ENCODE data around the gene TRMT1. TPM values are rescaled to one million over a fixed set of nuclear protein-coding genes. Genes with fewer than 3 reads are reported as not detected.
"Not testable (repeated sequence)": the region's sequence is repeated elsewhere in the genome, so short reads cannot be mapped to it uniquely, and the experiment has no call there.

Gene TRMT1
- 10 to 100 TPM; 18.6 to 37.5 (median 28.3) TPM for polyA plus RNA-seq
- long read RNA-seq, donor 1 = 0 reads
- long read RNA-seq, donor 2, partial matches to known transcripts = 0 of 2 reads
- long read RNA-seq, donor 2, other reads (novel, unspliced or antisense) = 0 of 2 reads
- long read RNA-seq, donor 3, partial matches to known transcripts = 0 of 2 reads
- long read RNA-seq, donor 3, other reads (novel, unspliced or antisense) = 0 of 2 reads
- long read RNA-seq, donor 4 = 0 reads
- long read RNA-seq, donor 5, partial matches to known transcripts = 0 of 1 reads
- long read RNA-seq, donor 5, other reads (novel, unspliced or antisense) = 0 of 1 reads
- long read RNA-seq, donor 6, partial matches to known transcripts = 0 of 1 reads
- long read RNA-seq, donor 6, other reads (novel, unspliced or antisense) = 0 of 1 reads
- long read RNA-seq, donor 7, partial matches to known transcripts = 5 of 7 reads
- long read RNA-seq, donor 7, other reads (novel, unspliced or antisense) = 0 of 7 reads
- long read RNA-seq, donor 8 = 0 reads
- long read RNA-seq, donor 9 = 0 reads
- long read RNA-seq, donor 10, partial matches to known transcripts = 0 of 2 reads
- long read RNA-seq, donor 10, other reads (novel, unspliced or antisense) = 0 of 2 reads

GRCh38 chr19:13116282-13117175 is at the start of gene TRMT1:
TSS of gene TRMT1 (minus strand) at chr19:13116740. CDS start at chr19:13116399, 341 bp downstream.
- 0 to 1% (median 0%) methylated on average over 51 of the region's 51 CpGs for WGBS, 3 donors
- FAIRE-seq = no peak
- DNase-seq = peak; percentile 93 to 96
- Histone ChIP-seq H3K9me3 (ENCODE audit: control insufficient read depth in 2 of 2, insufficient read depth in 1 of 2, low read depth in 1 of 2, low read length in 1 of 2) (no peaks in the 10 kb centered on the region), H3K27ac (ENCODE audit: low read depth in 1 of 3, low read length in 2 of 3) (peak within 1 kb of the TSS in 2 of 3 donors; percentile 60 to 83), H3K4me1 (ENCODE audit: control insufficient read depth in 3 of 3, insufficient read depth in 2 of 3, low read depth in 1 of 3, low read length in 2 of 3) (peaks cover 0 to 19% (median 6%) of the 10 kb centered on the region in 3 donors), H3K36me3 (ENCODE audit: control insufficient read depth in 3 of 3, insufficient read depth in 2 of 3, low read depth in 1 of 3, low read length in 3 of 3) (peaks cover 0 to 40% (median 0%) of the 10 kb centered on the region in 3 donors), H3K27me3 (ENCODE audit: control insufficient read depth in 3 of 3, insufficient read depth in 3 of 3, low read length in 3 of 3) (no peaks in the 10 kb centered on the region), H3K4me3 (ENCODE audit: low read depth in 1 of 3, low read length in 3 of 3) (peak within 1 kb of the TSS; percentile 81 to 99 (median 82))

- not testable (repeated sequence) for H3K4me3 ChIP-seq (ENCODE audit: low read depth in 1 of 3, low read length in 3 of 3); H3K27me3 ChIP-seq (ENCODE audit: control insufficient read depth in 3 of 3, insufficient read depth in 3 of 3, low read length in 3 of 3); H3K9me3 ChIP-seq (ENCODE audit: control insufficient read depth in 2 of 2, insufficient read depth in 1 of 2, low read depth in 1 of 2, low read length in 1 of 2); DNase-seq; FAIRE-seq
- H3K36me3 ChIP-seq (ENCODE audit: control insufficient read depth in 3 of 3, insufficient read depth in 2 of 3, low read depth in 1 of 3, low read length in 3 of 3) = peaks cover 0 to 15% (median 0%) of the 10 kb centered on the region in 3 donors
- H3K27ac ChIP-seq (ENCODE audit: low read depth in 1 of 3, low read length in 2 of 3) = peak overlapping the region; percentile 62 to 100 (median 99)
- 95 to 97% (median 97%) methylated on average over 3 of the region's 3 CpGs for WGBS, 3 donors
- H3K4me1 ChIP-seq (ENCODE audit: control insufficient read depth in 3 of 3, insufficient read depth in 2 of 3, low read depth in 1 of 3, low read length in 2 of 3) = peaks cover 0 to 78% (median 18%) of the 10 kb centered on the region in 3 donors
Observed at GRCh38 chr19:13166151-13166550, 49.6 kb upstream of the TRMT1 start.

- Histone ChIP-seq H3K9me3 (ENCODE audit: control insufficient read depth in 2 of 2, insufficient read depth in 1 of 2, low read depth in 1 of 2, low read length in 1 of 2) (peaks cover 0 to 6% of the 10 kb centered on the region in 2 donors), H3K4me1 (ENCODE audit: control insufficient read depth in 3 of 3, insufficient read depth in 2 of 3, low read depth in 1 of 3, low read length in 2 of 3) (peaks cover 0 to 83% (median 18%) of the 10 kb centered on the region in 3 donors), H3K27ac (ENCODE audit: low read depth in 1 of 3, low read length in 2 of 3) (peak overlapping the region; percentile 85 to 100 (median 99)), H3K4me3 (ENCODE audit: low read depth in 1 of 3, low read length in 3 of 3) (no peak overlapping the region), H3K27me3 (ENCODE audit: control insufficient read depth in 3 of 3, insufficient read depth in 3 of 3, low read length in 3 of 3) (no peaks in the 10 kb centered on the region), H3K36me3 (ENCODE audit: control insufficient read depth in 3 of 3, insufficient read depth in 2 of 3, low read depth in 1 of 3, low read length in 3 of 3) (peaks cover 0 to 10% (median 0%) of the 10 kb centered on the region in 3 donors)
- 68 to 77% (median 75%) methylated on average over 17 to 19 of the region's 19 CpGs for WGBS, 3 donors
- DNase-seq (peak in 1 of 2 donors; percentile 62), FAIRE-seq (no peak)
Observed at GRCh38 chr19:13165162-13165997, 48.8 kb upstream of the TRMT1 start.

- Histone ChIP-seq H3K9me3 (ENCODE audit: control insufficient read depth in 2 of 2, insufficient read depth in 1 of 2, low read depth in 1 of 2, low read length in 1 of 2) (peaks cover 0 to 6% of the 10 kb centered on the region in 2 donors), H3K27me3 (ENCODE audit: control insufficient read depth in 3 of 3, insufficient read depth in 3 of 3, low read length in 3 of 3) (no peaks in the 10 kb centered on the region), H3K4me1 (ENCODE audit: control insufficient read depth in 3 of 3, insufficient read depth in 2 of 3, low read depth in 1 of 3, low read length in 2 of 3) (peaks cover 0 to 76% (median 14%) of the 10 kb centered on the region in 3 donors), H3K36me3 (ENCODE audit: control insufficient read depth in 3 of 3, insufficient read depth in 2 of 3, low read depth in 1 of 3, low read length in 3 of 3) (peaks cover 0 to 2% (median 0%) of the 10 kb centered on the region in 3 donors), H3K4me3 (ENCODE audit: low read depth in 1 of 3, low read length in 3 of 3) (peak overlapping the region in 2 of 3 donors; percentile 12 to 38), H3K27ac (ENCODE audit: low read depth in 1 of 3, low read length in 2 of 3) (peak overlapping the region; percentile 97 to 100 (median 99))
- 4 to 11% (median 5%) methylated on average over 19 of the region's 19 CpGs for WGBS, 3 donors
- FAIRE-seq = no peak
- DNase-seq = peak; percentile 73 to 92
Observed at GRCh38 chr19:13164343-13165161, 48.0 kb upstream of the TRMT1 start.

GRCh38 chr19:13163609-13164342 is 47.2 kb upstream of the TRMT1 start:
- no peaks in the 10 kb centered on the region for H3K27me3 ChIP-seq (ENCODE audit: control insufficient read depth in 3 of 3, insufficient read depth in 3 of 3, low read length in 3 of 3)
- FAIRE-seq (no peak), DNase-seq (peak; percentile 62 to 92)
- peaks cover 0 to 68% (median 14%) of the 10 kb centered on the region in 3 donors for H3K4me1 ChIP-seq (ENCODE audit: control insufficient read depth in 3 of 3, insufficient read depth in 2 of 3, low read depth in 1 of 3, low read length in 2 of 3)
- peaks cover 0 to 6% of the 10 kb centered on the region in 2 donors for H3K9me3 ChIP-seq (ENCODE audit: control insufficient read depth in 2 of 2, insufficient read depth in 1 of 2, low read depth in 1 of 2, low read length in 1 of 2)
- peak overlapping the region in 2 of 3 donors; percentile 17 to 49 for H3K4me3 ChIP-seq (ENCODE audit: low read depth in 1 of 3, low read length in 3 of 3)
- 7 to 14% (median 8%) methylated on average over 20 of the region's 20 CpGs for WGBS, 3 donors
- H3K27ac ChIP-seq (ENCODE audit: low read depth in 1 of 3, low read length in 2 of 3) = peak overlapping the region; percentile 97 to 100 (median 99)
- no peaks in the 10 kb centered on the region for H3K36me3 ChIP-seq (ENCODE audit: control insufficient read depth in 3 of 3, insufficient read depth in 2 of 3, low read depth in 1 of 3, low read length in 3 of 3)

- Histone ChIP-seq H3K4me1 (ENCODE audit: control insufficient read depth in 3 of 3, insufficient read depth in 2 of 3, low read depth in 1 of 3, low read length in 2 of 3) (peaks cover 0 to 61% (median 14%) of the 10 kb centered on the region in 3 donors), H3K27me3 (ENCODE audit: control insufficient read depth in 3 of 3, insufficient read depth in 3 of 3, low read length in 3 of 3) (no peaks in the 10 kb centered on the region), H3K9me3 (ENCODE audit: control insufficient read depth in 2 of 2, insufficient read depth in 1 of 2, low read depth in 1 of 2, low read length in 1 of 2) (peaks cover 0 to 6% of the 10 kb centered on the region in 2 donors), H3K4me3 (ENCODE audit: low read depth in 1 of 3, low read length in 3 of 3) (peak overlapping the region; percentile 43 to 49 (median 44)), H3K36me3 (ENCODE audit: control insufficient read depth in 3 of 3, insufficient read depth in 2 of 3, low read depth in 1 of 3, low read length in 3 of 3) (no peaks in the 10 kb centered on the region), H3K27ac (ENCODE audit: low read depth in 1 of 3, low read length in 2 of 3) (peak overlapping the region; percentile 97 to 100 (median 99))
- WGBS, 3 donors = 1 to 2% (median 1%) methylated on average over 57 to 58 of the region's 58 CpGs
- FAIRE-seq (no peak), DNase-seq (peak; percentile 99 to 100)
Observed at GRCh38 chr19:13162724-13163608, 46.4 kb upstream of the TRMT1 start.
